Measurements from ENCODE around the gene TXNRD2. TPM values are rescaled to one million over a fixed set of nuclear protein-coding genes. Genes with fewer than 3 reads are reported as not detected.

Gene TXNRD2
- total RNA-seq, 1 experiment from 2014 or later: 33.7 TPM

GRCh38 chr22:19876314-19876940 lies 65.2 kb downstream of the TXNRD2 start:
- CTCF ChIA-PET: no interaction called here
- no peak for DNase-seq

GRCh38 chr22:19875531-19876313 lies 65.9 kb downstream of the TXNRD2 start:
- H3K27me3 Mint-ChIP-seq (ENCODE audit: unreplicated experiment): no peaks in the 10 kb centered on the region
- CTCF ChIA-PET: no interaction called here
- intact Hi-C loops (cut with micrococcal nuclease; ENCODE audit: unreplicated experiment): no loop called here

More at GRCh38 chr22:19876314-19876940, 65.2 kb downstream of the TXNRD2 start:
- Mint-ChIP-seq H3K4me3 (ENCODE audit: low read depth, unreplicated experiment) (no peak overlapping the region), H3K36me3 (ENCODE audit: insufficient read depth, unreplicated experiment) (peaks cover 12% of the 10 kb centered on the region), H3K4me1 (ENCODE audit: low read depth, unreplicated experiment) (peaks cover 15% of the 10 kb centered on the region), H3K27me3 (ENCODE audit: unreplicated experiment) (no peaks in the 10 kb centered on the region), H3K27ac (ENCODE audit: unreplicated experiment) (no peak overlapping the region), H3K9me3 (ENCODE audit: low read depth, unreplicated experiment) (no peaks in the 10 kb centered on the region)
- intact Hi-C loops (cut with micrococcal nuclease; ENCODE audit: unreplicated experiment): no loop called here
- TF ChIP-seq CTCF (IDR thresholded peaks at IDR 0.05; ENCODE audit: unreplicated experiment): no peak
- no TSS peak for BruUV-seq (replicated peaks)

GRCh38 chr22:19875061-19875530 lies 66.5 kb downstream of the TXNRD2 start:
- Mint-ChIP-seq H3K27me3 (ENCODE audit: unreplicated experiment) (no peaks in the 10 kb centered on the region), H3K4me3 (ENCODE audit: low read depth, unreplicated experiment) (no peak overlapping the region), H3K36me3 (ENCODE audit: insufficient read depth, unreplicated experiment) (peaks cover 4% of the 10 kb centered on the region), H3K27ac (ENCODE audit: unreplicated experiment) (no peak overlapping the region), H3K4me1 (ENCODE audit: low read depth, unreplicated experiment) (peaks cover 2% of the 10 kb centered on the region), H3K9me3 (ENCODE audit: low read depth, unreplicated experiment) (no peaks in the 10 kb centered on the region)
- intact Hi-C loops (cut with micrococcal nuclease; ENCODE audit: unreplicated experiment): no loop called here
- TF ChIP-seq CTCF (IDR thresholded peaks at IDR 0.05; ENCODE audit: unreplicated experiment): no peak
- DNase-seq: no peak
- no TSS peak for BruUV-seq (replicated peaks)
- CTCF ChIA-PET: no interaction called here

More at GRCh38 chr22:19875531-19876313, 65.9 kb downstream of the TXNRD2 start:
- H3K9me3 Mint-ChIP-seq (ENCODE audit: low read depth, unreplicated experiment): no peaks in the 10 kb centered on the region
- no peak overlapping the region for H3K4me3 Mint-ChIP-seq (ENCODE audit: low read depth, unreplicated experiment)
- no peak overlapping the region for H3K27ac Mint-ChIP-seq (ENCODE audit: unreplicated experiment)
- peaks cover 5% of the 10 kb centered on the region for H3K36me3 Mint-ChIP-seq (ENCODE audit: insufficient read depth, unreplicated experiment)
- TF ChIP-seq CTCF (IDR thresholded peaks at IDR 0.05; ENCODE audit: unreplicated experiment): no peak
- no TSS peak for BruUV-seq (replicated peaks)
- no peak for DNase-seq
- H3K4me1 Mint-ChIP-seq (ENCODE audit: low read depth, unreplicated experiment): peaks cover 8% of the 10 kb centered on the region

GRCh38 chr22:19874307-19875060 lies 67.1 kb downstream of the TXNRD2 start:
- intact Hi-C loops (cut with micrococcal nuclease; ENCODE audit: unreplicated experiment): no loop called here
- no peaks in the 10 kb centered on the region for H3K27me3 Mint-ChIP-seq (ENCODE audit: unreplicated experiment)
- no peak overlapping the region for H3K4me3 Mint-ChIP-seq (ENCODE audit: low read depth, unreplicated experiment)
- CTCF ChIA-PET: no interaction called here
- BruUV-seq (replicated peaks): no TSS peak
- no peak for DNase-seq
- H3K4me1 Mint-ChIP-seq (ENCODE audit: low read depth, unreplicated experiment): no peaks in the 10 kb centered on the region
- peaks cover 4% of the 10 kb centered on the region for H3K36me3 Mint-ChIP-seq (ENCODE audit: insufficient read depth, unreplicated experiment)
- no peak overlapping the region for H3K27ac Mint-ChIP-seq (ENCODE audit: unreplicated experiment)
- TF ChIP-seq CTCF (IDR thresholded peaks at IDR 0.05; ENCODE audit: unreplicated experiment): no peak
- no peaks in the 10 kb centered on the region for H3K9me3 Mint-ChIP-seq (ENCODE audit: low read depth, unreplicated experiment)
